ENCODE measurements around the gene ANGPTL8.

GRCh38 chr19:11247391-11247790, 8.0 kb downstream of the ANGPTL8 start:
- TF ChIP-seq, protein P1, sequence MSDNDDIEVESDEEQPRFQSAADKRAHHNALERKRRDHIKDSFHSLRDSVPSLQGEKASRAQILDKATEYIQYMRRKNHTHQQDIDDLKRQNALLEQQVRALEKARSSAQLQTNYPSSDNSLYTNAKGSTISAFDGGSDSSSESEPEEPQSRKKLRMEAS (IDR thresholded peaks at IDR 0.05) = no peak
- no peak for TF ChIP-seq CREB1 (IDR thresholded peaks at IDR 0.05; ENCODE audit: low read depth)
- TF ChIP-seq, protein P2, sequence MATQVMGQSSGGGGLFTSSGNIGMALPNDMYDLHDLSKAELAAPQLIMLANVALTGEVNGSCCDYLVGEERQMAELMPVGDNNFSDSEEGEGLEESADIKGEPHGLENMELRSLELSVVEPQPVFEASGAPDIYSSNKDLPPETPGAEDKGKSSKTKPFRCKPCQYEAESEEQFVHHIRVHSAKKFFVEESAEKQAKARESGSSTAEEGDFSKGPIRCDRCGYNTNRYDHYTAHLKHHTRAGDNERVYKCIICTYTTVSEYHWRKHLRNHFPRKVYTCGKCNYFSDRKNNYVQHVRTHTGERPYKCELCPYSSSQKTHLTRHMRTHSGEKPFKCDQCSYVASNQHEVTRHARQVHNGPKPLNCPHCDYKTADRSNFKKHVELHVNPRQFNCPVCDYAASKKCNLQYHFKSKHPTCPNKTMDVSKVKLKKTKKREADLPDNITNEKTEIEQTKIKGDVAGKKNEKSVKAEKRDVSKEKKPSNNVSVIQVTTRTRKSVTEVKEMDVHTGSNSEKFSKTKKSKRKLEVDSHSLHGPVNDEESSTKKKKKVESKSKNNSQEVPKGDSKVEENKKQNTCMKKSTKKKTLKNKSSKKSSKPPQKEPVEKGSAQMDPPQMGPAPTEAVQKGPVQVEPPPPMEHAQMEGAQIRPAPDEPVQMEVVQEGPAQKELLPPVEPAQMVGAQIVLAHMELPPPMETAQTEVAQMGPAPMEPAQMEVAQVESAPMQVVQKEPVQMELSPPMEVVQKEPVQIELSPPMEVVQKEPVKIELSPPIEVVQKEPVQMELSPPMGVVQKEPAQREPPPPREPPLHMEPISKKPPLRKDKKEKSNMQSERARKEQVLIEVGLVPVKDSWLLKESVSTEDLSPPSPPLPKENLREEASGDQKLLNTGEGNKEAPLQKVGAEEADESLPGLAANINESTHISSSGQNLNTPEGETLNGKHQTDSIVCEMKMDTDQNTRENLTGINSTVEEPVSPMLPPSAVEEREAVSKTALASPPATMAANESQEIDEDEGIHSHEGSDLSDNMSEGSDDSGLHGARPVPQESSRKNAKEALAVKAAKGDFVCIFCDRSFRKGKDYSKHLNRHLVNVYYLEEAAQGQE (IDR thresholded peaks at IDR 0.05; ENCODE audit: low read depth) = no peak
- TF ChIP-seq EP300 (IDR thresholded peaks at IDR 0.05; ENCODE audit: borderline replicate concordance) = no peak
- no peak for TF ChIP-seq YY1 (IDR thresholded peaks at IDR 0.05; ENCODE audit: low read depth)
- TF ChIP-seq EGR1 (IDR thresholded peaks at IDR 0.05) = no peak
- no peak for TF ChIP-seq CEBPB (IDR thresholded peaks at IDR 0.05)
- no peak for TF ChIP-seq RAD21 (IDR thresholded peaks at IDR 0.05; ENCODE audit: low read depth)
- no peak for TF ChIP-seq TAF1 (IDR thresholded peaks at IDR 0.05; ENCODE audit: low read depth)
- TF ChIP-seq, protein P3, sequence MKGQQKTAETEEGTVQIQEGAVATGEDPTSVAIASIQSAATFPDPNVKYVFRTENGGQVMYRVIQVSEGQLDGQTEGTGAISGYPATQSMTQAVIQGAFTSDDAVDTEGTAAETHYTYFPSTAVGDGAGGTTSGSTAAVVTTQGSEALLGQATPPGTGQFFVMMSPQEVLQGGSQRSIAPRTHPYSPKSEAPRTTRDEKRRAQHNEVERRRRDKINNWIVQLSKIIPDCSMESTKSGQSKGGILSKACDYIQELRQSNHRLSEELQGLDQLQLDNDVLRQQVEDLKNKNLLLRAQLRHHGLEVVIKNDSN (IDR thresholded peaks at IDR 0.05) = no peak
- TF ChIP-seq ZBTB7A (IDR thresholded peaks at IDR 0.05; ENCODE audit: low read depth) = no peak
- TF ChIP-seq NFIC (IDR thresholded peaks at IDR 0.05) = no peak
